ENCODE measurements around the gene KCNE3. TPM values are rescaled to one million over a fixed set of nuclear protein-coding genes. Genes with fewer than 3 reads are reported as not detected.

KCNE3 gene
- total and polyA plus RNA-seq, 9 of the 15 experiments (the other 6 are each of a cell fraction or from before 2014, with no cell fraction given) = 1.6 to 8.7 (median 6.2) TPM

DNA sequence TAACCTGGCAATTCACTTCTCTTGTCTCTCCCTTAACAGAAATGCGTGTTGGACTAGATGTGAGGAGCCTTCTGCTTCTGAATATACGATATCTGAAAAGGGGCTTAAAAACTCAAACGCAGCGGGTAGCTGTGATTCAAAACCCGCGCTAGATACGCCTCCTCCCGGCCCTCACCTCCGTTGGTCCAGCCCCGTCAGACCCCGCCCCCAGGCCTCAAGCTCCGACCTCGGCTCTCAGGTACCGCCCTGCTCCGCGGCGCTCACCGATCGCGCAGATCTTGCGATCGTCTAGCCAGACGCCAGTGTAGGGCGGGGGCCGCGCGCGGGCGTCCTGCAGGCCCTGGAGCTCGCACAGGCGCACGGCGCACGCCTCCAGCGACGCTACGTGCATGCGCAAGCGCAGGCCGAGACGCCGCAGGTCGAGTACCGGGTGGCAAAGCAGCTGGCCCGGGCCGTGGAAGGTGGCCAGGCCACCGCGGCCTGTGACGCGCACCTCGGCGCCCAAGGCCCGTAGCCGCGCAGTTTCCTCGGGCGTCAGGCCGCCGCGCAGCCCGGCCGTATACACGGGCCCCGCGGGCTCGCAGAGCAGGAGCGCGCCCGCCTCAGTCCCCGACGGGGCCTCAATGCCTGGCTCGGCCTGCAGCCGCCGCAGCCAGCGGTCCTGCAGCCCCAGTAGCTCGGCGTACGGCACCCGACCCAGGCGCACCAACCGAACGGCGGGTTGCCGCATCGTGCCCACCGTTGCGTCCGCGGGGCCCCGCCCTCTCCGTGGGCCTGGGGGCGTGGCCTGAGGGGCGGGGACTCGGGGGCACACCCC lies 25.8 kb upstream of the KCNE3 start, which contains the start of gene LIPT2 (continued):
- TF ChIP-seq, protein P1, sequence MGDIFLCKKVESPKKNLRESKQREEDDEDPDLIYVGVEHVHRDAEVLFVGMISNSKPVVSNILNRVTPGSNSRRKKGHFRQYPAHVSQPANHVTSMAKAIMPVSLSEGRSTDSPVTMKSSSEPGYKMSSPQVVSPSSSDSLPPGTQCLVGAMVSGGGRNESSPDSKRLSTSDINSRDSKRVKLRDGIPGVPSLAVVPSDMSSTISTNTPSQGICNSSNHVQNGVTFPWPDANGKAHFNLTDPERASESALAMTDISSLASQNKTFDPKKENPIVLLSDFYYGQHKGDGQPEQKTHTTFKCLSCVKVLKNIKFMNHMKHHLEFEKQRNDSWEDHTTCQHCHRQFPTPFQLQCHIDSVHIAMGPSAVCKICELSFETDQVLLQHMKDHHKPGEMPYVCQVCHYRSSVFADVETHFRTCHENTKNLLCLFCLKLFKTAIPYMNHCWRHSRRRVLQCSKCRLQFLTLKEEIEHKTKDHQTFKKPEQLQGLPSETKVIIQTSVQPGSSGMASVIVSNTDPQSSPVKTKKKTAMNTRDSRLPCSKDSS (IDR thresholded peaks at IDR 0.05; ENCODE audit: low read depth, partially characterized antibody) = no peak
- TF ChIP-seq IRF2 (CRISPR knock-in tag; IDR thresholded peaks at IDR 0.05) (peak; percentile 24; the same call in 1 of the 2 replicates), ZFP1 (CRISPR knock-in tag; IDR thresholded peaks at IDR 0.05) (no peak), MCM7 (IDR thresholded peaks at IDR 0.05) (no peak), TEAD2 (tag; IDR thresholded peaks at IDR 0.05) (no peak), HNRNPH1 (optimal IDR thresholded peaks at IDR 0.05; ENCODE audit: low read depth, low read length) (no peak), ZNF507 (tag; conservative IDR thresholded peaks at IDR 0.05) (no peak), ZNF41 (CRISPR knock-in tag; conservative IDR thresholded peaks at IDR 0.05) (no peak), TFAM (CRISPR knock-in tag; conservative IDR thresholded peaks at IDR 0.05) (no peak), ZNF263 (CRISPR knock-in tag; IDR thresholded peaks at IDR 0.05; ENCODE audit: borderline replicate concordance) (no peak), HDAC1 (IDR thresholded peaks at IDR 0.05) (peak in 1 of 2 experiments; percentile 86; a peak in 2 of 4 replicates), JUNB (CRISPR knock-in tag; conservative IDR thresholded peaks at IDR 0.05) (no peak), SREBF1 (IDR thresholded peaks at IDR 0.05; ENCODE audit: borderline replicate concordance, low read depth, low read length) (no peak), ZNF23 (CRISPR knock-in tag; IDR thresholded peaks at IDR 0.05) (no peak), RCOR1 (IDR thresholded peaks at IDR 0.05; ENCODE audit: borderline replicate concordance in 1 of 2, low read depth in 2 of 2, low read length in 2 of 2) (peak in 1 of 2 experiments; percentile 90; a peak in 3 of 4 replicates), KDM1A (IDR thresholded peaks at IDR 0.05) (peak; percentile 87 to 89), CBFB (CRISPR knock-in tag; IDR thresholded peaks at IDR 0.05) (no peak), FOXP1 (CRISPR knock-in tag; IDR thresholded peaks at IDR 0.05) (peak; percentile 85), TCFL5 (CRISPR knock-in tag; conservative IDR thresholded peaks at IDR 0.05) (no peak), ZNF695 (CRISPR knock-in tag; IDR thresholded peaks at IDR 0.05) (no peak)
- TF ChIP-seq, protein P2, sequence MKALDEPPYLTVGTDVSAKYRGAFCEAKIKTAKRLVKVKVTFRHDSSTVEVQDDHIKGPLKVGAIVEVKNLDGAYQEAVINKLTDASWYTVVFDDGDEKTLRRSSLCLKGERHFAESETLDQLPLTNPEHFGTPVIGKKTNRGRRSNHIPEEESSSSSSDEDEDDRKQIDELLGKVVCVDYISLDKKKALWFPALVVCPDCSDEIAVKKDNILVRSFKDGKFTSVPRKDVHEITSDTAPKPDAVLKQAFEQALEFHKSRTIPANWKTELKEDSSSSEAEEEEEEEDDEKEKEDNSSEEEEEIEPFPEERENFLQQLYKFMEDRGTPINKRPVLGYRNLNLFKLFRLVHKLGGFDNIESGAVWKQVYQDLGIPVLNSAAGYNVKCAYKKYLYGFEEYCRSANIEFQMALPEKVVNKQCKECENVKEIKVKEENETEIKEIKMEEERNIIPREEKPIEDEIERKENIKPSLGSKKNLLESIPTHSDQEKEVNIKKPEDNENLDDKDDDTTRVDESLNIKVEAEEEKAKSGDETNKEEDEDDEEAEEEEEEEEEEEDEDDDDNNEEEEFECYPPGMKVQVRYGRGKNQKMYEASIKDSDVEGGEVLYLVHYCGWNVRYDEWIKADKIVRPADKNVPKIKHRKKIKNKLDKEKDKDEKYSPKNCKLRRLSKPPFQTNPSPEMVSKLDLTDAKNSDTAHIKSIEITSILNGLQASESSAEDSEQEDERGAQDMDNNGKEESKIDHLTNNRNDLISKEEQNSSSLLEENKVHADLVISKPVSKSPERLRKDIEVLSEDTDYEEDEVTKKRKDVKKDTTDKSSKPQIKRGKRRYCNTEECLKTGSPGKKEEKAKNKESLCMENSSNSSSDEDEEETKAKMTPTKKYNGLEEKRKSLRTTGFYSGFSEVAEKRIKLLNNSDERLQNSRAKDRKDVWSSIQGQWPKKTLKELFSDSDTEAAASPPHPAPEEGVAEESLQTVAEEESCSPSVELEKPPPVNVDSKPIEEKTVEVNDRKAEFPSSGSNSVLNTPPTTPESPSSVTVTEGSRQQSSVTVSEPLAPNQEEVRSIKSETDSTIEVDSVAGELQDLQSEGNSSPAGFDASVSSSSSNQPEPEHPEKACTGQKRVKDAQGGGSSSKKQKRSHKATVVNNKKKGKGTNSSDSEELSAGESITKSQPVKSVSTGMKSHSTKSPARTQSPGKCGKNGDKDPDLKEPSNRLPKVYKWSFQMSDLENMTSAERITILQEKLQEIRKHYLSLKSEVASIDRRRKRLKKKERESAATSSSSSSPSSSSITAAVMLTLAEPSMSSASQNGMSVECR (CRISPR knock-in tag; IDR thresholded peaks at IDR 0.05) = peak; percentile 94
- TF ChIP-seq, protein P3, sequence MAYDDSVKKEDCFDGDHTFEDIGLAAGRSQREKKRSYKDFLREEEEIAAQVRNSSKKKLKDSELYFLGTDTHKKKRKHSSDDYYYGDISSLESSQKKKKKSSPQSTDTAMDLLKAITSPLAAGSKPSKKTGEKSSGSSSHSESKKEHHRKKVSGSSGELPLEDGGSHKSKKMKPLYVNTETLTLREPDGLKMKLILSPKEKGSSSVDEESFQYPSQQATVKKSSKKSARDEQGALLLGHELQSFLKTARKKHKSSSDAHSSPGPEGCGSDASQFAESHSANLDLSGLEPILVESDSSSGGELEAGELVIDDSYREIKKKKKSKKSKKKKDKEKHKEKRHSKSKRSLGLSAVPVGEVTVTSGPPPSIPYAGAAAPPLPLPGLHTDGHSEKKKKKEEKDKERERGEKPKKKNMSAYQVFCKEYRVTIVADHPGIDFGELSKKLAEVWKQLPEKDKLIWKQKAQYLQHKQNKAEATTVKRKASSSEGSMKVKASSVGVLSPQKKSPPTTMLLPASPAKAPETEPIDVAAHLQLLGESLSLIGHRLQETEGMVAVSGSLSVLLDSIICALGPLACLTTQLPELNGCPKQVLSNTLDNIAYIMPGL (CRISPR knock-in tag; IDR thresholded peaks at IDR 0.05) = no peak; the same call in 1 of the 2 replicates
